ENCODE measurements around the gene ENOX1.

The ENOX1 gene

GRCh38 chr13:43306372-43306771 lies 480.4 kb downstream of the ENOX1 start:
- TF ChIP-seq CTCF (IDR thresholded peaks at IDR 0.05; ENCODE audit: low read depth, low read length), result no peak
- TF ChIP-seq EZH2phosphoT487 (IDR thresholded peaks at IDR 0.05; ENCODE audit: low read depth), result no peak

GRCh38 chr13:43305416-43305815 lies 481.4 kb downstream of the ENOX1 start:
- no peak overlapping the region for H3K9ac ChIP-seq (ENCODE audit: low read length)
- H3K27ac ChIP-seq (ENCODE audit: low read length), result no peak overlapping the region
- no peaks in the 10 kb centered on the region for H3K79me2 ChIP-seq (ENCODE audit: low read length)
- no peaks in the 10 kb centered on the region for H4K20me1 ChIP-seq (ENCODE audit: insufficient read depth, low read length)
- H3K4me1 ChIP-seq (ENCODE audit: low read length), result peaks cover 30% of the 10 kb centered on the region
- peaks cover 5% of the 10 kb centered on the region; the same call in 1 of the 2 replicates for H3K27me3 ChIP-seq (ENCODE audit: low read depth, low read length)
- H3K4me3 ChIP-seq (ENCODE audit: low read length), result no peak overlapping the region
- TF ChIP-seq CTCF (IDR thresholded peaks at IDR 0.05; ENCODE audit: low read depth, low read length) (no peak), EZH2phosphoT487 (IDR thresholded peaks at IDR 0.05; ENCODE audit: low read depth) (no peak)
- H3K4me2 ChIP-seq (ENCODE audit: low read length), result no peak overlapping the region
- no peak overlapping the region for H2AFZ ChIP-seq (ENCODE audit: low read depth, low read length)
- H3K9me3 ChIP-seq (ENCODE audit: insufficient read depth, low read length), result no peaks in the 10 kb centered on the region
- no peaks in the 10 kb centered on the region for H3K36me3 ChIP-seq (replicated peaks; ENCODE audit: low read depth, low read length)

More at GRCh38 chr13:43306372-43306771, 480.4 kb downstream of the ENOX1 start:
- no peak overlapping the region for H3K9ac ChIP-seq (ENCODE audit: low read length)
- H3K9me3 ChIP-seq (ENCODE audit: insufficient read depth, low read length), result no peaks in the 10 kb centered on the region
- no peaks in the 10 kb centered on the region for H4K20me1 ChIP-seq (ENCODE audit: insufficient read depth, low read length)
- H3K36me3 ChIP-seq (replicated peaks; ENCODE audit: low read depth, low read length), result no peaks in the 10 kb centered on the region
- H3K27ac ChIP-seq (ENCODE audit: low read length), result no peak overlapping the region
- no peaks in the 10 kb centered on the region for H3K27me3 ChIP-seq (ENCODE audit: low read depth, low read length)
- H3K4me2 ChIP-seq (ENCODE audit: low read length), result no peak overlapping the region
- no peaks in the 10 kb centered on the region for H3K79me2 ChIP-seq (ENCODE audit: low read length)
- no peak overlapping the region for H3K4me3 ChIP-seq (ENCODE audit: low read length)
- no peak overlapping the region for H2AFZ ChIP-seq (ENCODE audit: low read depth, low read length)
- H3K4me1 ChIP-seq (ENCODE audit: low read length), result peaks cover 30% of the 10 kb centered on the region

- Histone ChIP-seq H3K27me3 (ENCODE audit: low read depth, low read length) (peaks cover 9% of the 10 kb centered on the region; the same call in 1 of the 2 replicates), H3K27ac (ENCODE audit: low read length) (no peak overlapping the region), H3K4me3 (ENCODE audit: low read length) (no peak overlapping the region), H4K20me1 (ENCODE audit: insufficient read depth, low read length) (no peaks in the 10 kb centered on the region), H3K9ac (ENCODE audit: low read length) (no peak overlapping the region), H3K9me3 (ENCODE audit: insufficient read depth, low read length) (no peaks in the 10 kb centered on the region), H3K4me2 (ENCODE audit: low read length) (no peak overlapping the region), H3K79me2 (ENCODE audit: low read length) (no peaks in the 10 kb centered on the region), H2AFZ (ENCODE audit: low read depth, low read length) (no peak overlapping the region), H3K36me3 (replicated peaks; ENCODE audit: low read depth, low read length) (no peaks in the 10 kb centered on the region), H3K4me1 (ENCODE audit: low read length) (peaks cover 30% of the 10 kb centered on the region)
- TF ChIP-seq CTCF (IDR thresholded peaks at IDR 0.05; ENCODE audit: low read depth, low read length), result 0 out of 2 replicates have a peak, but pooled peaks have one; percentile 11
- no peak for TF ChIP-seq EZH2phosphoT487 (IDR thresholded peaks at IDR 0.05; ENCODE audit: low read depth)
Measured at GRCh38 chr13:43304945-43305344, 481.8 kb downstream of the ENOX1 start.

GRCh38 chr13:43304449-43304848 lies 482.3 kb downstream of the ENOX1 start:
- no peaks in the 10 kb centered on the region for H3K9me3 ChIP-seq (ENCODE audit: insufficient read depth, low read length)
- H3K4me2 ChIP-seq (ENCODE audit: low read length), result no peak overlapping the region
- TF ChIP-seq CTCF (IDR thresholded peaks at IDR 0.05; ENCODE audit: low read depth, low read length), result no peak
- TF ChIP-seq EZH2phosphoT487 (IDR thresholded peaks at IDR 0.05; ENCODE audit: low read depth), result no peak
- H3K9ac ChIP-seq (ENCODE audit: low read length), result no peak overlapping the region
- H3K27ac ChIP-seq (ENCODE audit: low read length), result no peak overlapping the region
- no peak overlapping the region for H2AFZ ChIP-seq (ENCODE audit: low read depth, low read length)
- no peaks in the 10 kb centered on the region for H3K79me2 ChIP-seq (ENCODE audit: low read length)
- peaks cover 11% of the 10 kb centered on the region; the same call in 1 of the 2 replicates for H3K27me3 ChIP-seq (ENCODE audit: low read depth, low read length)
- no peaks in the 10 kb centered on the region for H4K20me1 ChIP-seq (ENCODE audit: insufficient read depth, low read length)
- H3K4me1 ChIP-seq (ENCODE audit: low read length), result peaks cover 30% of the 10 kb centered on the region
- H3K4me3 ChIP-seq (ENCODE audit: low read length), result no peak overlapping the region
- H3K36me3 ChIP-seq (replicated peaks; ENCODE audit: low read depth, low read length), result no peaks in the 10 kb centered on the region
